H9 (cell line): ENCODE results near the gene RHCE. TPM values are rescaled to one million over a fixed set of nuclear protein-coding genes. Genes with fewer than 3 reads are reported as not detected.

ENCODE experiments used
- DNase-seq: peaks from one replicate; pipeline ENCODE4 v3.0.0-alpha.2; 2017
- H2AFZ ChIP-seq: one replicate; pipeline ENCODE4 v1.6.1; 2013; ENCODE audit warnings: mild to moderate bottlenecking, low read length, control low read depth, moderate library complexity
- H2AK5ac ChIP-seq: 2 replicates; pipeline ENCODE4 v1.6.1; 2013; ENCODE audit warnings: low read length, control low read depth, mixed read lengths; ENCODE audit not compliant: insufficient read length
- H2BK120ac ChIP-seq: one replicate; pipeline ENCODE4 v1.6.1; 2013; ENCODE audit warnings: low read depth, mild to moderate bottlenecking, low read length, control low read depth, inconsistent platforms; ENCODE audit not compliant: poor library complexity, severe bottlenecking
- H2BK12ac ChIP-seq: 2 replicates; pipeline ENCODE4 v1.6.1; 2013; ENCODE audit warnings: low read length, control low read depth, mixed read lengths, low read depth; ENCODE audit not compliant: insufficient read length
- H2BK15ac ChIP-seq: 2 replicates; pipeline ENCODE4 v1.6.1; 2013; ENCODE audit warnings: low read depth, low read length, control low read depth
- H2BK20ac ChIP-seq: one replicate; pipeline ENCODE4 v1.6.1; 2013; ENCODE audit warnings: low read depth, mild to moderate bottlenecking, low read length, control low read depth, inconsistent platforms; ENCODE audit not compliant: poor library complexity, severe bottlenecking
- H2BK5ac ChIP-seq: 2 replicates; pipeline ENCODE4 v1.6.1; 2013; ENCODE audit warnings: low read length, control low read depth, mixed read lengths; ENCODE audit not compliant: insufficient read length
- H3K14ac ChIP-seq: 2 replicates; pipeline ENCODE4 v1.6.1; 2013; ENCODE audit warnings: low read length, control low read depth; ENCODE audit not compliant: insufficient read depth
- H3K18ac ChIP-seq: 2 replicates; pipeline ENCODE4 v1.6.1; 2013; ENCODE audit warnings: low read depth, mild to moderate bottlenecking, mixed read lengths, low read length, control low read depth; ENCODE audit not compliant: insufficient read length
- H3K23ac ChIP-seq: 2 replicates; pipeline ENCODE4 v1.6.1; 2013; ENCODE audit warnings: low read length, control low read depth, mixed read lengths, low read depth; ENCODE audit not compliant: insufficient read length
- H3K23me2 ChIP-seq: 2 replicates; pipeline ENCODE4 v1.6.1; 2013; ENCODE audit warnings: low read depth, mild to moderate bottlenecking, mixed read lengths, low read length, control low read depth; ENCODE audit not compliant: insufficient read length, poor library complexity, severe bottlenecking
- H3K27ac ChIP-seq: 2 replicates; pipeline ENCODE4 v1.5.1; 2013; ENCODE audit warnings: low read length, control low read depth, mixed read lengths, low read depth; ENCODE audit not compliant: insufficient read length
- H3K27me3 ChIP-seq: 2 replicates; pipeline ENCODE4 v1.6.1; 2013; ENCODE audit warnings: low read length, control low read depth, inconsistent platforms; ENCODE audit not compliant: insufficient read depth
- H3K4ac ChIP-seq: 2 replicates; pipeline ENCODE4 v1.6.1; 2013; ENCODE audit warnings: low read depth, mild to moderate bottlenecking, control low read depth, inconsistent platforms, low read length, moderate library complexity
- H3K4me1 ChIP-seq: 2 replicates; pipeline ENCODE4 v1.6.1; 2013; ENCODE audit warnings: low read length, control low read depth, inconsistent platforms; ENCODE audit not compliant: insufficient read depth
- H3K4me2 ChIP-seq: 2 replicates; pipeline ENCODE4 v1.6.1; 2013; ENCODE audit warnings: low read length, control low read depth, mixed read lengths; ENCODE audit not compliant: insufficient read length, insufficient read depth
- H3K56ac ChIP-seq: 2 replicates; pipeline ENCODE4 v1.6.1; 2013; ENCODE audit warnings: low read depth, mild to moderate bottlenecking, mixed read lengths, low read length, control low read depth; ENCODE audit not compliant: insufficient read length
- H3K79me1 ChIP-seq: 2 replicates; pipeline ENCODE4 v1.6.1; 2013; ENCODE audit warnings: low read depth, mild to moderate bottlenecking, moderate library complexity, low read length, control low read depth, inconsistent platforms; ENCODE audit not compliant: insufficient read depth, poor library complexity, severe bottlenecking
- H3K79me2 ChIP-seq: 2 replicates; pipeline ENCODE4 v1.6.1; 2013; ENCODE audit warnings: low read length, control low read depth, inconsistent platforms; ENCODE audit not compliant: insufficient read depth
- H3K9ac ChIP-seq: 2 replicates; pipeline ENCODE4 v1.6.1; 2013; ENCODE audit warnings: low read length, control low read depth, mixed read lengths; ENCODE audit not compliant: insufficient read length; ENCODE audit errors: extremely low read depth
- H3K9me3 ChIP-seq: one replicate; pipeline ENCODE4 v1.6.1; 2013; ENCODE audit warnings: low read depth, low read length, inconsistent platforms; ENCODE audit not compliant: control insufficient read depth
- H3T11ph ChIP-seq: one replicate; pipeline ENCODE4 v1.6.1; 2013; ENCODE audit warnings: mild to moderate bottlenecking, low read length, control low read depth, inconsistent platforms
- H4K20me1 ChIP-seq: one replicate; pipeline ENCODE4 v1.6.1; 2013; ENCODE audit not compliant: control insufficient read depth, insufficient read length, insufficient read depth
- H4K5ac ChIP-seq: 2 replicates; pipeline ENCODE4 v1.6.1; 2013; ENCODE audit warnings: low read depth, mild to moderate bottlenecking, mixed read lengths, low read length, control low read depth; ENCODE audit not compliant: insufficient read length
- H4K8ac ChIP-seq: replicated peaks from 2 replicates; pipeline ENCODE4 v1.6.1; 2013; ENCODE audit warnings: low read length, control low read depth, mixed read lengths, low read depth; ENCODE audit not compliant: insufficient read length
- H4K91ac ChIP-seq: 2 replicates; pipeline ENCODE4 v1.6.1; 2013; ENCODE audit warnings: low read depth, mild to moderate bottlenecking, moderate library complexity, mixed read lengths, low read length, control low read depth; ENCODE audit not compliant: insufficient read length
- H3K27ac Mint-ChIP-seq, 3 experiments: 2 replicates in 2 of 3; 3 replicates in 1 of 3; pipeline ENCODE4 v1.8.0; 2020 to 2021; ENCODE audit warnings: mixed read lengths in 3 of 3, mild to moderate bottlenecking in 1 of 3, moderate library complexity in 1 of 3
- H3K27me3 Mint-ChIP-seq: 2 replicates; pipeline ENCODE4 v1.8.0; 2021; ENCODE audit warnings: low read depth, mild to moderate bottlenecking, moderate library complexity, mixed read lengths
- H3K36me3 Mint-ChIP-seq, 3 experiments: 2 replicates in 2 of 3; 3 replicates in 1 of 3; pipeline ENCODE4 v1.8.0; 2020 to 2021; ENCODE audit warnings: low read depth in 3 of 3, mixed read lengths in 3 of 3; ENCODE audit not compliant: insufficient read depth in 1 of 3
- H3K4me1 Mint-ChIP-seq, 2 experiments: 2 replicates each; pipeline ENCODE4 v1.8.0; 2020; ENCODE audit warnings: mixed read lengths in 2 of 2
- H3K4me3 Mint-ChIP-seq, 2 experiments: 2 replicates in 1 of 2; 3 replicates in 1 of 2; pipeline ENCODE4 v1.8.0; 2020 to 2021; ENCODE audit warnings: mild to moderate bottlenecking in 2 of 2, mixed read lengths in 2 of 2, moderate library complexity in 1 of 2
- H3K9me3 Mint-ChIP-seq, 2 experiments: 2 replicates in 1 of 2; 3 replicates in 1 of 2; pipeline ENCODE4 v1.8.0; 2020; ENCODE audit warnings: mild to moderate bottlenecking in 2 of 2, mixed read lengths in 2 of 2, moderate library complexity in 1 of 2
- CTCF ChIP-seq: fragments of 200-600 bp; sonication (generic); conservative IDR thresholded peaks from 3 replicates; pipeline ENCODE4 v1.8.0; 2021; ENCODE audit warnings: antibody characterized with exemption, mild to moderate bottlenecking
- WGBS: extraction: QIAGEN DNeasy Blood & Tissue Kit; methylation state at CpG from one replicate; pipeline ENCODE4 v1.1.7; 2013; ENCODE audit warnings: missing lambda C conversion rate, low lambda C conversion rate, mixed read lengths; ENCODE audit not compliant: insufficient read length; ENCODE audit errors: extremely low coverage; 5-methylcytosine and 5-hydroxymethylcytosine counted together
- total RNA-seq: library from RNA; stranded (reverse); gene quantifications from 2 replicates; pipeline ENCODE4 v1.2.1, GENCODE V29; 2021

RHCE gene
- total RNA-seq, 1 experiment from 2014 or later = 0.90 TPM

- no peaks in the 10 kb centered on the region for H3K27me3 Mint-ChIP-seq
- H3K4me1 Mint-ChIP-seq = peaks cover 9 to 13% of the 10 kb centered on the region in 2 experiments
- Histone ChIP-seq H4K91ac (no peak overlapping the region), H2AK5ac (no peak overlapping the region), H3K56ac (no peak overlapping the region), H3K4me1 (no peaks in the 10 kb centered on the region), H4K5ac (no peak overlapping the region), H3K9ac (no peak overlapping the region), H2BK20ac (no peak overlapping the region), H3K14ac (no peak overlapping the region), H3K79me1 (peaks cover 10% of the 10 kb centered on the region), H2AFZ (no peak overlapping the region), H3K23ac (no peak overlapping the region), H4K20me1 (no peaks in the 10 kb centered on the region), H3K27me3 (no peaks in the 10 kb centered on the region), H3K27ac (no peak overlapping the region), H3K23me2 (no peaks in the 10 kb centered on the region), H2BK15ac (no peak overlapping the region), H2BK12ac (no peak overlapping the region), H3K79me2 (peaks cover 8% of the 10 kb centered on the region; the same call in 1 of the 2 replicates), H4K8ac (no peak overlapping the region), H2BK5ac (no peak overlapping the region), H3K18ac (no peak overlapping the region), H2BK120ac (no peak overlapping the region), H3K9me3 (no peaks in the 10 kb centered on the region), H3K4me2 (no peak overlapping the region), H3K4ac (no peak overlapping the region), H3T11ph (no peak overlapping the region)
- H3K4me3 Mint-ChIP-seq = no peak overlapping the region
- H3K27ac Mint-ChIP-seq = peak overlapping the region in 2 of 3 experiments; percentile 15 to 87; a peak in 2 of 7 replicates
- peaks cover 9 to 61% (median 49%) of the 10 kb centered on the region in 3 experiments; a peak in 6 of 7 replicates for H3K36me3 Mint-ChIP-seq
- no peaks in the 10 kb centered on the region for H3K9me3 Mint-ChIP-seq
- WGBS = no CpG with 5 or more reads among the region's 4 CpGs
- DNase-seq = no peak
- no peak for TF ChIP-seq CTCF
Observed at GRCh38 chr1:25343872-25344271, 76.8 kb downstream of the RHCE start.
